Tibial artery (tissue), 4 donors: Measurements from ENCODE around the gene RAB31.

Experiments
- DNase-seq, 2 donors: peaks; one replicate each; pipeline ENCODE4 v3.0.0-alpha.2; 2019
- H3K27ac ChIP-seq, 2 donors: fragments of 200-600 bp; sonication (generic) in 1 of 2; 1 replicate in 1 of 2; 2 replicates in 1 of 2; pipeline ENCODE4 v1.5.1; 2018 to 2019; ENCODE audit warnings: mild to moderate bottlenecking in 1 of 2
- H3K27me3 ChIP-seq, 2 donors: fragments of 200-600 bp; sonication (generic) in 1 of 2; one replicate each; pipeline versions ENCODE4 v1.5.1 to v1.6.0; 2016 to 2019
- H3K36me3 ChIP-seq, 3 donors: fragments of 200-600 bp; sonication (generic) in 2 of 3; one replicate each; pipeline ENCODE4 v1.5.1; 2016 to 2019; ENCODE audit warnings: mild to moderate bottlenecking in 2 of 3
- H3K4me1 ChIP-seq, 4 donors: fragments of 200-600 bp; sonication (generic) in 2 of 4; 1 replicate in 3 of 4; 2 replicates in 1 of 4; pipeline ENCODE4 v1.5.1; 2016 to 2019
- H3K4me3 ChIP-seq, 2 donors: fragments of 200-600 bp; sonication (generic) in 1 of 2; 1 replicate in 1 of 2; 2 replicates in 1 of 2; pipeline ENCODE4 v1.5.1; 2018 to 2019; ENCODE audit warnings: mild to moderate bottlenecking in 2 of 2
- H3K9me3 ChIP-seq, 3 donors: fragments of 200-600 bp; sonication (generic) in 1 of 3; one replicate each; pipeline ENCODE4 v1.5.1; 2016 to 2019
- CTCF ChIP-seq, 2 experiments: fragments of 200-600 bp in 1 of 2; fragments of 450-650 bp in 1 of 2; IDR thresholded peaks; one replicate each; pipeline ENCODE4 v1.5.1; 2017 to 2019; ENCODE audit warnings: antibody characterized with exemption in 2 of 2, mild to moderate bottlenecking in 1 of 2, moderate library complexity in 1 of 2
- intact Hi-C: fragments of 100-400 bp; cut with DNase I; formaldehyde crosslinking; loops from one replicate; pipeline ENCODE4 v1.15.0; 2023; ENCODE audit warnings: low total_unique reads

Gene RAB31

GRCh38 chr18:9869715-9870430 is 161.8 kb downstream of the RAB31 start:
- no peak for TF ChIP-seq CTCF (IDR thresholded peaks at IDR 0.05)
- Histone ChIP-seq H3K9me3 (no peaks in the 10 kb centered on the region), H3K27ac (no peak overlapping the region), H3K4me1 (peaks cover 0 to 7% (median 3%) of the 10 kb centered on the region in 4 donors), H3K36me3 (no peaks in the 10 kb centered on the region), H3K27me3 (no peaks in the 10 kb centered on the region), H3K4me3 (no peak overlapping the region)
- intact Hi-C loops, result no loop called here
- no peak for DNase-seq

DNA sequence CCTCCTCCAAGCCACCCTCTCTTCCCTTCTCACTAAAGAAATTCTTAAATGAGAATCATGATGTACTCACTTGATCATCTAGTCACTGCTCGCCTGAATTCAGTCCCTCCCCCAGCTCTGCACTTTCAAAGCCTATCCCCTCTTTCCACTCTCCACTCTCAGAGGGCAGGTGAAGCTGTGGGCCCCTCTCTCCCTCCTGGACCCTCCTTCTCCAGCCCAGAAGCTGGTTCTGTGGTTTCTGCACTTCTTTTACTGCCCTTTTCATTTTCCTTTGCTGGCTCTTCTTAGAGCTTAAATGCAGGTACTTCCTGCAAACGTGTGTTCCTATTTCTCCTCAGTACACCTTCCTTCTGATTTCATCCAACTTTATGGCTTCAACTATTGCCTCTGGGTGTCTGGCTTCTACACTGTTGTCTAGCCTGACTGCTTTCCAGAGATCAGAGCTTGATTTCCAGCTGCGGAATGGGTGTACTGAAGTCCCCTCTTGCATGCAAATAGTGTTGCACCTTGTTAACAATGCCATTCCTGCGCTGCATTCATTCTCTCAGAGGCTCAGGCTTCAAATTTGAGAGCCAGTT is 162.4 kb downstream of the RAB31 start:
- no peak overlapping the region for H3K27ac ChIP-seq
- no peaks in the 10 kb centered on the region for H3K9me3 ChIP-seq
- no peak for TF ChIP-seq CTCF (IDR thresholded peaks at IDR 0.05)
- H3K27me3 ChIP-seq, result no peaks in the 10 kb centered on the region
- no peak overlapping the region for H3K4me3 ChIP-seq
- intact Hi-C loops, result no loop called here
- no peaks in the 10 kb centered on the region for H3K36me3 ChIP-seq
- DNase-seq, result no peak
- peaks cover 0 to 7% (median 3%) of the 10 kb centered on the region in 4 donors for H3K4me1 ChIP-seq

GRCh38 chr18:9871244-9871746 is 163.2 kb downstream of the RAB31 start:
- H3K27ac ChIP-seq, result no peak overlapping the region
- H3K27me3 ChIP-seq, result no peaks in the 10 kb centered on the region
- no peak overlapping the region for H3K4me3 ChIP-seq
- TF ChIP-seq CTCF (IDR thresholded peaks at IDR 0.05), result no peak
- H3K4me1 ChIP-seq, result peaks cover 0 to 7% (median 3%) of the 10 kb centered on the region in 4 donors
- no peak for DNase-seq
- H3K36me3 ChIP-seq, result no peaks in the 10 kb centered on the region
- no peaks in the 10 kb centered on the region for H3K9me3 ChIP-seq
- intact Hi-C loops, result no loop called here

GRCh38 chr18:9872823-9873222 is 164.7 kb downstream of the RAB31 start:
- intact Hi-C loops, result no loop called here
- Histone ChIP-seq H3K27me3 (no peaks in the 10 kb centered on the region), H3K4me1 (peaks cover 0 to 19% (median 10%) of the 10 kb centered on the region in 4 donors), H3K9me3 (no peaks in the 10 kb centered on the region), H3K27ac (no peak overlapping the region), H3K4me3 (no peak overlapping the region), H3K36me3 (no peaks in the 10 kb centered on the region)
- TF ChIP-seq CTCF (IDR thresholded peaks at IDR 0.05), result no peak
- no peak for DNase-seq

DNA sequence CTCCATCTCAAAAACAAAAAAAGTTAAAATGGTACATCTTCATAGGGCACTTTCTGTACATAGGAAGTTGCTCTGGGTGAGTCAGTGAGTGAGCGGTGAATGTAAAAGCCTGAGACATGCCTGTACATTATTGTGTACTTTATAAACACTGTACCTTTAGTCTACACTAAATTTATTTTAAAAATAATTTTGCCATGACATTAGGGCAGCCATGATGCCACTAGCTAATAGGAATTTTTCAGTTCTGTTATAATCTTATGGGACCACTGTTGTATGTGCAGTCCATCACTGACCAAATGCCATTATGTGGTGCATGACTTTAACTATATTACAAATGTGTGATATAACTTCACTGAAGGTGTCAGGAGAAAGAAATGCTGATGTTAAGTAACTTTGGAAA is 166.6 kb downstream of the RAB31 start:
- Histone ChIP-seq H3K36me3 (no peaks in the 10 kb centered on the region), H3K27me3 (no peaks in the 10 kb centered on the region), H3K4me1 (peaks cover 0 to 19% (median 9%) of the 10 kb centered on the region in 4 donors), H3K9me3 (no peaks in the 10 kb centered on the region), H3K4me3 (no peak overlapping the region), H3K27ac (no peak overlapping the region)
- no peak for TF ChIP-seq CTCF (IDR thresholded peaks at IDR 0.05)
- DNase-seq, result no peak
- intact Hi-C loops, result no loop called here
